Measurements from ENCODE around the gene INSL3.
A peak's percentile ranks its signal among the peaks of the same experiment; 100 is the strongest.

INSL3 gene

DNA sequence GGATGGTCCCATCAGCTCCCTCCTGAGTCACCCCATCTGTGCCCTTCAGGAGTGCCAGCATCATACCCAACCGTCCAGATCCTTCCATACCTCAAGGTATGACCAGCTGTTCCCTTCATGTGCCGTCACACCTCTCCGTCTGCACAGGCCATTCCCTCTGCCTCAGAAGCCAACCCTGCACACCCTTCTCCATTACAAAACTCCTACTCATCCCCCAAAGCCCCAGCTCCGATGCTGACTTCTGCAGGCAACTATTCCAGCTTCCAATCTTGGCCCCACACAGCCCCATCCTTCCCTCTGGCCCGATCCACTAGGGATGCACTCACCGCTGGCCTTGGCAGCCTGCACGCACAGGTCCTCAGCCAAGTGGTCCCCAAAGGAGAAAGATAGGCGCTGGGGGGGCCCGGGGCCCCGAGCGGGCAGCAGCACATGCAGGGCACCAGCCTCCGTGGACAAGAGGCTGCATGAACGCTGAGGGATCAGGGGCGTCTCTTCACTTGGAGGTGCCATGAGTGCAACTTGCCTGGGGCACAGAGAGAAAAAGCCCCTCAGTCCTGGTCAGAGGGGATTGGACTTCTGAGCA is 22.7 kb upstream of the INSL3 start:
- DNase-seq: no peak

DNA sequence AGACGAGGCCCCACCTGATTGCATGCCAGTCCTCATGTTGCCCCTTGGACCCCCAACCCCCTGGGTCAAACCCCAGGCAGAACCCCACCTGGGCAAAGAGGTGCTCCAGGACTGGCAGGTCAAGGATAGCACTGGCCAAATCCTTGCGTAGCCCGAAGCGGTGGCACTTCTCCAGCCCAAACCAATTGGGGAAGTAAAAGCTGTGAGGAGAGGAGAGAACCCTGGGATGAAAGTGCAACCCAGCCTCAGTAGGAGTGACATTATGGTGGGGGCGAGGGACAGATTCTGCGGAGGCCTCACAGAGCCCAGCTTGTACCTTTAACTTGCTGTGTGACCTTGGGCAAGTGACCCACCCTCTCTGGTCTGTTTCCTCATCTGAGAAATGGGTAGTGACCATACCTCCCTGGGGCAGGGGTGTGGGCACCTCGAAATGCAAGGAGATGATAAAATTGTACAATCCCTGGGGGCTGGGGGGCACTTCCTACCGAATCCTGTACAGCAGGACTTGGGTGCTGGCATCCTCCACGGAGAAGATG is 22.0 kb upstream of the INSL3 start:
- no peak for DNase-seq

DNA sequence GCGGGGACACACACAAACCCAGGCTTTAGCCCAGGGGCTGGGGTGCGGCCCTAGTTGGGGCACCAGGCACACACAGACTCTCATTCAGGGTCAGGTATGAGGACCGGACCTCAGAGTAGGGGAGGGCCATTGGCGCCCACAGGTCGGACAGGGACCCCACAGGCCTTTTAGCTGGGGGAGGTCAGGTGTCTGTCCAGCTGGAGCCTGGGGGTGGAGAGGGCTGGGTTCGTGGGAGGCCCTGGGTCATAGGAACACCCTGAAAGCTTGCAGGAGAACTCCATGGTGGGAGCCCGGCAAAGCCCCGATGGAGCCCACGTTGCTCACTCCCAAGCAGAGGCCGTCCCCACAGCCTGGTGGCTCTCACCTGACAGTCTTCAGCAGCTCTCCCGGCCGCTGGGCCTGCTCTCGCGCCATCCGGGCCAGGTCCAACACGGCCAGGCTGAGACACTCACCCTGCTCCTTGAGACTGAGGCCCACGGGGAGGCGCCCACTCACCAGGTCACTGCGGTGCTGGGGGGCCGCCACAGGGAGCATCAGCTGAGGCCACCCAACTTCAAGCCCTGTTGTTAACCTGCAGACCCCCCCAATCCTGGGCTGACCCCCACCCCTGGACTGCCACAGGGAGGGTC is 21.5 kb upstream of the INSL3 start:
- no peak for DNase-seq

DNA sequence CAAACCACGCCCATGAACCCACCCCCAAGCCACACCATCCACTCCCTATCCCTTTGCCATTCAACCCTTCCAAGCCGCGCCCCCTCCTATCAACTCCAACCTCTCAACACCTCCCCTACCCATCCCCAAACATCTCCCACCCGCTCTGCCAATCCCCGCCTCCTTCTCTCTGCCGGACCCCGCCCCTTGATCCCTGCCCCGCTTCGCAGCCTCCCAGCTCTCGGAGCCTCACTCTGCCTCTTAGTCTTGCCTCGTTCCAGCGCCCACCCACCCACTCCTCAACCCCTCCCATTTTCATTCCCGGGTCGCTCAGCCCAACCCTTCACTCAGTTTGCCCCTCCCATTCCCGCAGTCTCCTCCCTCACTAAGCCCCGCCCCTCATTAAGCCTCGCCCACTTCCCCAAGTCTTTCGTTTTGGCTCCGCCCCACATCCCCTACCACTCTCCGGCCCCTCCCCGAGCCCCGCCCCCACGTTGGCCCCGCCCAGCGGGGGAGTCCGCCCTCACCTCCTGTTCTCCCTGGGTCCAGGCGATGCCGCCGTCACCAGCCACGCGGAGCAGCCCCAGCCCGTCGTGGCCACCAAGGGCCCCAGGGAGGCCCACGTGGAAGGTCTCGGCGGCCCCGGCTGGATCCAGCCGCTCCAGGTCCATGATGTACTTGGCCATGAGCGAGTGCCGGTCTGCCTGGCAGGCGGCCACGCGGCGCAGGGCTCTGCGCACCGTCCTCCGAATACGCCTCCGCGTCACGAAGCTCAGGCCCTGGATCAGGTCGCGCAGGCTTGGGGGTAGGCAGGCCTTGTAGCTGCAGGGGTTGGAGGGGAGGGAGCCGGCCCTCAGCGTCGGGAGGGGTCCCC is 20.7 kb upstream of the INSL3 start:
- DNase-seq: peak; percentile 55

DNA sequence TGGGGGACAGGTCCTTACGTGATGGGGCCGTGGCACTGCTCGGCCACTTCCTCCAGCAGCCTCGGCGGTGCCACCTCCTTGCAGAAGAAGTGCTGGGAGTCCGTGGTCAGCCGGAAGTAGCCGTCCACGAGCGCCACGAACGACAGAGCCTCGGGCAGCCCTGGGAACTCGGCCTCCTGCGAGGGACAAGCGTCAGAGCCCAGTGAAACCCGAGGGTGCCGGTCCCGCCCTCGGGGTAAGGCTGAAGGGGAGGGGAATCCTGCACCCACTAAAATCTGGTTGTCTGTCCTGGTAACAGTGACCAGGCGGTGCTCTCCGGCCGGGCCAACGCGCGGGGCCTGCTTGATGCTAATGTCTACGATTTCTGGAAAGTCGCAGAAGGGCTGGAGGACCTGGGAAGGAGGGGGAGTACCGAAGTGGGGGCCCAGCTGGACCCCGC is 20.1 kb upstream of the INSL3 start:
- no peak for DNase-seq

DNA sequence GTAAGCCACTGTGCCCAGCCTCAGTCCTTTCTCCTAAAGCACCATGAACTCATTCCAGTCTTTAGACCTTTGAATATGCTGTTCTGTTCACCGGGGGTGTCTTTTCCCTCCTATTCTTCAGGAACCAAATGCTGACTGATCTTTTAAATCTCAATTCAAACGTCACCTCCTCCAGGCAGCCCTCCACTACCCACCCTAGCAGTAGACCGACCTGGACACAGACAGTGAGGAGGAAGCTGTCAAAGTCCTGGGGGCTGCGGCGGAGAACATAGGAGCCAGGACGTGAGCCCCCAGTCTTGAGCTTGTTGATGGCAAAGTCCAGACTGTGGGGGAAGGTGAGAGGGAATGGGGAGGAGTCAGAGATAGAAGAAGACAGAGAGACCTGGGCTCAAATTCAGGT is 18.7 kb upstream of the INSL3 start:
- DNase-seq: no peak

DNA sequence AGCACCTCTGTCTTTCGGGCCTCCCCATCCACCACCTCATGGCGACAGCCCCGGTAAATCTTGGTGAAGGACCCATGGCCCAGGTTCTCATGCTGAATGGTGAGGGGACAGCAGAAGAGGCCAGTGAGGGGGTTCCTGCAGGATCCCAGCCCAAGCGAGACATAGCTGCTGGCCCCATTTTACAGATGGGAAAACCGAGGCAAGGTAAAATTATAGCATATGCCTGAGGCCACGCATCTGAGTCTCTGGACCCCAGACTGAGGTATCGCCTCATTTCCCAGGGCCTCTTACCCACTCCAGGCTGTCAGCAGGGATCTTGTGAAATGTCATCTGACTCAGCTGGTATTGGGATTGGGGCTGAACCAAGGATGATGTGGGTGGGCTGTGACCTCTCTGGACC is 16.7 kb upstream of the INSL3 start:
- no peak for DNase-seq

DNA sequence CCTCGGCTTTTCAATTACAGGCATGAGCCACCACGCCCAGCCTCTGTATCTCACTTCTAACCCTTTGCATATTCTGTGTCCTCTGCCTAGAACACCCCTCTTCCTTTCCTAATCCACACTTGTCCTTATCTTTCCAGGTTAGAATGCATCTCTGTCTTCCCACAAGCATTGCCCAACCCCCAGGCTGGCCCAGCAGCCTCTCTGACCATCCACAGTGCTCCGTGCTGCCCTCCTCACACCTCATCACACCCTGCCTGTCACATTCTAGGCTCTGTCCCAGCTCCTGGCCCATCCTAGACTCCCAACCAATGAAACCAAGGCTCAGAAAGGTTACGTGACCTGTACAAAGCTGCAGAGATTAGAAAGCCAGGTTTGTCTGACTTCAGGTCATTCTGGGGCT is 15.2 kb upstream of the INSL3 start:
- no peak for DNase-seq

DNA sequence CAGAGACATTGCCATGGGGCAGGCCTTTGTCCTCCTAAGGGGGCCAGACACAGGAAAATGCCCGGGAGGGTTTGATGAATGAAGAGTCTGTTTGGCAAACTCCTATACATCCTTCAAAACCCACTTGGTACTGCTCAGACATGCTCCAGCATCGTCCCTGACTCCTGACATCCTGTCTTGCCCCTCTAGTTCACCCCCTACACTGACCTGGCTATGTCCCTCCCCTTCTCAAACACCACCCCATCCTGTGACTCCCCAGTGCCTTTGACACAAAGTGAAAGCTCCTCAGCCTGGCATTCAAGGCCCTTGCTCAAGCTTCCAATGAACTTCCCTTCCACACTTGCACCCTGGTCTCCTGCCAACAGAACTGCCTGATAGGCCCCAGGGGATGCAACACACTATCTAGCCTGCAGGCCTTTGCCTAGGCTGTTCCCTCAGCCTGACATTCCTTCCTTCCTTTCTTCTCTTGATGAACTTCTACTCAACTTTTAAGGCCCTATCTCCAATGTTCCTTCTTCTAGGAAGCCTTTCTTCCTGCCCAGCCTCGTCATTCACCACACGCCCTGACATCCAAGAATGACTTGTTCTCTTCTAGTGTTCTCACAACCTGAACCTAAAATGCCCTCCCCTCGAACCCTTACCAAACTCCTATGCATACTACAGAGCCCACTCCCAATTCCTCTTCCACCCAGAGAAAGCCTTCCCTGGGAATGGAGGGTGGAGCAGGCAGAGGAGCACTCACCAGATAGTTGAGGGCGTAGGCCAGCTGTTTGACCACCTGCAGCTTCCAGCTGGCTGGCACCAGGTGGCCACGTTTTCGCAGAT is 14.1 kb upstream of the INSL3 start:
- DNase-seq: no peak

DNA sequence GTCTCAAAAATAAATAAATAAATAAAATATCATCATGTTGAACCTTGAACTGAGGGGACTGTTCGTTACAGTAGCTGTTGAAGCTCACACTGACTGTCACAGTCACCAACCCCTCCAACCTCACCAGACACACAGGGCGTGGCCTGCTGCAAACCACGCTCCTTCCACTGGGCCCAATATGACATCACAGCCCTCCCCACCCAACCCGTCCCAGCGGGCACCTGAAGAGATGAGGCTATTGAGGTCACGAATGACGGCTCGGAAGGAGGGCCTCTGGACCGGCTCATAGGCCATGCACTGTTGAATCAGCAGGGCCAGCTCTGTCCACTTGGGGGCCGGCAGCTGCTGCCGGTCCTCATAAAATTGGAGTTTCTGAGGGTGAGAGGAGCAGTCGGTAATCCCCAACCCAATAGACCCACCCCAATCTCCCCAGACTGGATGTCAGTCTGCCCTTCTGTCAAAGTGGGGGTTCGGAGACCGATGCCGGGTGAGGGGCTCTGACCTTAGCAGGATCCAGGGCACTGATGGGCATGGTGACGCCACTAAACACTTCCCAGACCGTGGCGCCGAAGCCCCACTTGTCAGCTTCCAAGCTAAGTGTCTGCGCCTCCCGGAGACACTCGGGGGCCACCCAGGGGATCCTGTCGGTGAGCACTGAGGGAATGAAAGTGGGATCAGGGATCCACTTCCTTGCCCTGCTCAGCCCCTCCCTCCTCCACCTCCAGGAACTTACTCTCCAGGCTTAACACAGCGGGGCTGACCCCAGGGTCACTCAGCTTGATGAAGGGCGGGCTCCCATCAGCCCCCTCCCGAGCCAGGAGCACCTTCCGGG is 13.2 kb upstream of the INSL3 start:
- no peak for DNase-seq

DNA sequence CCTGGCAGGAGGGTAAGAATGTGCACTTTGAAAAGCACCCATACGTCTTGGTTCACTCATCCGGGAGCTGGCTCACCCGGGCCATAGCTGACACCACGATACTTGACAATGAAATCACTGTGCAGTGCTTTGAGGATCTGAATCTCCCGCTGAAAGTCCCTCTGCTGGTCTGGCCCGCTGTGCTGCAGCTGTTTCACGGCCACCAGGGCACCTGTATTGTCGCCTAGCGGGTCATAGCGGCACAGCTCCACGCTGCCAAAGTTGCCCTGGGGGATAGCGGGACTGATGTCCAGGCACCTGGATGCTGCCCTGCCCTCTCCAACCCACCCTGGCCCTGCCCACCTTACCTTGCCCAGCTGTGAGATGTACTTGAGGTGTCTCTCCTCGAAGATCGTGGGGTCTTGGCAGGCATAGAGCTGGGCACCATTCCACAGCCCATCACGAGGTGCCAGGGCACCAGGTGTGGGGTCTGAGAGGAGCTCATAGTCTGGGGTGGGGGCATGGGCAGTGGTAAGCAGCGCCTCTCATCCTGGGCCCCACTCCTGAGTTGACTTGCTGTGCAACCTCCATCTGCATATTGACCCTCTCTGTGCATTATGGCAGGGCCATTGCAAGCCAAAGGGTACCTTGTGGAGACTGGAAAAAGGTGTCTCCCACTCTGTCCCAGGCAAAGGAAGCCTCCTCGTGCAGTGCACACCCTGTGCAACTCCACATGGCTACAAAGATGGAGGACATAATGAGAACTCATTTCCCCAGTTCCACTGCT is 11.3 kb upstream of the INSL3 start:
- DNase-seq: no peak

DNA sequence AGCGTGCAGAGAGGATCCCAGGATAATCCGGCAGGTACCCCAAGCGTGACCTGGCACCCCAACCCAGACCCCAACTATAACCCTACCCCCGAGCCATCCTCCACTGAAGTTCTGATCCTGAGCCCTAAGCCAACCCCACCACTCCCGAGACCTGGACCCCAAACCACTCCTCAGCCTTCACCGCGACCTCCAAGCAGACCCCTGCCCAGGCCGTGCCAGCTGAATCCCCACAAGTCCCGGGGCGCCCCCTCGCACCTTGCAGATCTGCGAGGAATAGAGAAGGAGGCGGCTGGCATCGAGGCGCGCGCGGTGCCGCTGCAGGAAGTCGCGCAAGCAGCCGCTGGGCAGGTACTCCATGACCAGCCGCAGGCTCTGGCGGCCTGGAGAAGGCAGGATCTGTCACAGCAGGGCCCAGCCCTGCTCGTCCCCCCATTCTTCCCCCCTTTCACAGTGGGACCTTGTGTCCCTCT is 10.1 kb upstream of the INSL3 start:
- no peak for DNase-seq

DNA sequence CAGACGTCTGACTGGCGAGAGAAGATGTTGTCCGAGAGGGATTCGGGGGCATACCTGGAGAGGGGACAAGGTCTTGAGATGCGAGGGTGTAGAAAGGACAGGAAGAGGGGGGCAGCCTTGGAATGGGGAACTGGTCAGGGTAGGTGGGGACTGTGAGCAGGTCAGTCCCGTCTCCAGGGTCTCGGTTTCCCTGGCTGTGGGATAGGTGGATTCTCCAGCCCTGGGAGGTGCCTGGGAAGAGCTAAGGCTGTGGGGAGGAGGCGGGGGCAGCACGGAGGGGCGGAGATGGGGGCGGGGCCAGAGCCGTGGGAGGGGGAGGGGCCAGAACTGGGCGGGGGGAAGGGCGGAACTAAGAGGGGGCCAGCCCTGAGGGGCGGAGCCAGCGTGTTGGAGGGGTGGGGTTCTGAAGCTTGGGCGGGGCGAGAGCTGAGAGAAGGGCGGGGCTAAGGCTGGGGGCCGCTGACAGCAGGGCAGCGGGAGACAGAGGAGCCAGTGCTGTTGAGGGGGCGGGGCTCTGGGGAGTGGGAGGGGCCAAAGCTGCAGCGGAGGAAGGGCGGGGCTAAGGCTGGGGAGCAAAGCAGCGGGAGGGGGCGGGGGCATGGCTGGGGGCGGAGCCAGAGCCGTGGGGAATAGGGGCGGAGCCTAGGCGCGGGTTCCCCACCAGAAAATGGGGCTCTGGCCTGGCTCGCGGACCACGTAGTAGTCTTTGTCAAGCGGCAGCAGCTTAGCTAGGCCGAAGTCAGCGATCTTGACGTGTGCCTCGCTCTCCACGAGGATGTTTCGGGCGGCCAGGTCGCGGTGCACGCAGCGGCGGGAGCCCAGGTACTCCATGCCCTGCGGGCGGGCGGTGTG is 9.5 kb upstream of the INSL3 start:
- DNase-seq: peak; percentile 51

DNA sequence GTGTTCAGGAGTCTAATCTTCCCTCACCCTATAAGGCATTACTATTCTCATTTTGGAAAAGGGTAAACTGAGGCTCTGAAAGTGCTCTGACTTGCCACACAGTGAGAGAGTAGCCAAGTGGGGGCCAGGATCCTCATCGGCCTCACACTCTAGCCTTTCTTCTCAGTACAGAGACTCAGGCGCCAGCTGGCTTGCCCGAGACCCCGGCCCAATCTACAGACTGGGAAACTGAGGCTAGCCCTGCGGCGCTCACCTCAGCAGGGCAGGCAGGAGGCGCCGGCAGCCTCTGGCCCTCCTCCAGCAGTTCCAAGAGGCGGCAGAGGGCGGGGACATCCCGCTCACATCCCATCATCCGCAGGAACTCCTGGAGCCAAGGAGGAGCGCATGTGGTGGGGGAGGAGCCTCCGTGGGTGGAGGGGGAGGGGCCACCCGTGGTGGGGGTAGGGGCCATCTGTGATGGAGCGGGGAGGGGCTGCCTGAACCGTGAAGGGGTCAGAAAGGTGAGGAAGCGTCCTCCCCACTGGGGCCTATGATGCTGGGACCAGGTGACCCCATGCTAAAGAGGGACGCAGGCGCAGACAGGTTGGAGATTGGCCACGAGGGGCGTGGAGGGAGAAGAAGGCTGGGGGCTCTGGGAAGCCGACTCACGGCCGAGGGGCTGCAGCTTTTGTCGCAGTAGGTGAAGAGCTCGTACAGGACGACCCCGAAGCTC is 8.7 kb upstream of the INSL3 start:
- DNase-seq: no peak

DNA sequence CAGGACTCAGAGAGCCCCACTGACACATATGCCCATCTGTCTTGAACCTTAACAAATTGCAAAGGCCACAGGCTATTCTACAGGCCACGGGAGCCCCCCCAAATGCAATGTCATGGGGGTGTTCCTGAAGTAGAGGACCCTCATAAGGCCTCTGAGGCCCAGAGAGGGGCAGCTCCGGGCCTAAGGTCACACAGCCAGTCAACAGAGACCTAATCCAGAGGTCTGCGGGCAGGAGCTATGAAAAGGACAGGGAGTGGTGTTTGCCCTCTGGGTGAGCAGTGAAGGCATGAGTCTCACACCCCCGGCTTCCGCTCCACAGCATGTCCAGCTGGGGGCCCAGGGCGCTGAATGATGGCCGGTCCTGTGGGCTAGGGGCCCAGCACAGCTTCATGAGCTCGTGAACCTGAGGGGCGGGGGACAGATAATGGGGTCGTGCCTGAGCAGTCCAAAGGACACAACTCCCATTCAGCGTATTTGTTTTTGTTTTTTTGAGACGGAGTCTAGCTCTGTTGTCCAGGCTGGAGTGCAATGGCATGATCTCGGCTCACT is 5.3 kb upstream of the INSL3 start:
- no peak for DNase-seq

DNA sequence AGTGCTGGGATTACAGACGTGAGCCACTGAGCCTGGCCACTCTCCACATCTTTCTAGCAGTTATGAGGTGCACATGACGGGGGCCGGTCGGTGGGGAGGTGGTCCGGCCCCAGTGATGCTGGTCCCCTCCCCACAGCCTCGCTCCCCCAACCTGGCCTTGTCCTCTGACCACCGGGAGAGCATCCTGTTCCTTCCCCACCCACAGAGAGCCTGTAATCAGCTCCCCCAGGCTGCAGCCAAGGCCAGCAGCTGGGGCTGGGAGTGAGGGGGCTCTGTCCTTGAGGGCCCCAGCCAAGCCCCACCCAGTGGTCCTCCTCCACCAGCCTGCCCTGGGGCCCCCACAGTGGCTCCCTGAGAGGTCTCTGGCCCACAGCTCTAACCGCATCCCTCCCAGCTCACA is 3.0 kb upstream of the INSL3 start:
- DNase-seq: no peak

DNA sequence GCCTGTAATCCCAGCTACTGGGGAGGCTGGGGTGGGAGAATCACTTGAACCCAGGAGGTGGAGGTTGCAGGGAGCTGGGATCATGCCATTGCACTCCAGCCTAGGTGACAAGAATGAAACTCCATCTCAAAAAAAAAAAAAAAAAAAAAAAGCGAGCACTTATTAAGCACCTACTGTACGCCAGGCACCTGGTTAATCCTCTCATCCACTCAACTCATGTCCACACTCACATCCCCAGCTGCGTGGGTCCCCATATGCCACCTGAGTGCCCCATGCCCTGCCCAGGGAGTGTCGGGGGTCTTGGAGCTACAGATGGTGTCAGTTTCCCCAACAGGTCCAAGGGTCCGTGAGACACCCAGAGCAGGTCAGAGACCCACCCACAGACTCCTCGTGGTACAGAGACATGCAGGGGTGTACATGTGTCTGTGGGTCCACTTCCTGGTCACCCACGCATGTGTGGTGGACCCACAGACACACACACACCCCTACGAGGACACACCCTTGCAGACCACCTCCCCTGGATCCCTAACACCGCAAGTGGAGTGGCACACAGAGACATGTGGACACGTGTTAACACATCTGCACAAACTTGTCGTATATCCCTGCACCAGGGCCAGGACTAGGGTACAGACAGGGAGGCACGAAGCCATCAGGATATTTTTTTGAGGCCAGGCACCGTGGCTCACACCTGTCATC is 3.5 kb downstream of the INSL3 start:
- DNase-seq: no peak

DNA sequence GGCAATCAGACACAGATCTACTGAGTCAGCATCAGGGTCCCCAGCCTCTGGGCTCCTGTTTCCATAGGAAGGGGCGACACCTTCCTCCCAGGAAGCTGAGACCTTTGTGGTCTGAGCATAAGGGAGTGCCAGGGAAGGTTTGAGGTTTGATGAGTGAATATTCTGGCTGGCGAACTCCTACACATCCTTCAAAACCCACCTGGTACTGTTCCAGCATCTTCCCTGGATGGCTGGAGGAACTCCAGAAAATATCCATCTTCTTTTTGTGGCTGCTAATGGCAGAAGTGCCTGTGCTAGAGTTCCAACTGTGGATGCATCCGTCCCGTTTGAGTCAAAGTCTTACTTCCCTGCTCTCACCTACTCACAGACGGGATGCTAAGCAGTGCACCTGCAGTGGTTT is 9.2 kb downstream of the INSL3 start:
- DNase-seq: no peak

DNA sequence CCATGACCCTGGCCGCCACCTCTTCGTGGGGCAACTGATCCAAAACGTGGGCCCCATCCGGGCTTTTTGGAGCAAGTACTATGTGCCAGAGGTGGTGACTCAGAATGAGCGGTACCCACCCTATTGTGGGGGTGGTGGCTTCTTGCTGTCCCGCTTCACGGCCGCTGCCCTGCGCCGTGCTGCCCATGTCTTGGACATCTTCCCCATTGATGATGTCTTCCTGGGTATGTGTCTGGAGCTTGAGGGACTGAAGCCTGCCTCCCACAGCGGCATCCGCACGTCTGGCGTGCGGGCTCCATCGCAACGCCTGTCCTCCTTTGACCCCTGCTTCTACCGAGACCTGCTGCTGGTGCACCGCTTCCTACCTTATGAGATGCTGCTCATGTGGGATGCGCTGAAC is 9.6 kb downstream of the INSL3 start:
- no peak for DNase-seq

Measured in CD4-positive, alpha-beta T cell treated with Interleukin-12 subunit alpha and Interleukin-12 subunit beta, for 1 hour (primary cell).